ENCODE data around the gene ARMC5.

- TF ChIP-seq POLR2A (IDR thresholded peaks at IDR 0.05) (no peak), CTCF (IDR thresholded peaks at IDR 0.05 in 4 of 5, conservative IDR thresholded peaks at IDR 0.05 in 1 of 5) (no peak)
These were observed 23.7 kb upstream of the ARMC5 start for GRCh38 chr16:31435341-31436220.

Data from gastrocnemius medialis (tissue), 4 donors.